GM18517 (cell line): ENCODE results near the gene ZNF467.

Experiments
- ATAC-seq: cut with Tn5 transposase; IDR thresholded peaks from one replicate; pipeline ENCODE4 v1.9.1; 2021; ENCODE audit warnings: mild to moderate bottlenecking, moderate library complexity; ENCODE audit not compliant: unreplicated experiment

ZNF467 gene, protein sequence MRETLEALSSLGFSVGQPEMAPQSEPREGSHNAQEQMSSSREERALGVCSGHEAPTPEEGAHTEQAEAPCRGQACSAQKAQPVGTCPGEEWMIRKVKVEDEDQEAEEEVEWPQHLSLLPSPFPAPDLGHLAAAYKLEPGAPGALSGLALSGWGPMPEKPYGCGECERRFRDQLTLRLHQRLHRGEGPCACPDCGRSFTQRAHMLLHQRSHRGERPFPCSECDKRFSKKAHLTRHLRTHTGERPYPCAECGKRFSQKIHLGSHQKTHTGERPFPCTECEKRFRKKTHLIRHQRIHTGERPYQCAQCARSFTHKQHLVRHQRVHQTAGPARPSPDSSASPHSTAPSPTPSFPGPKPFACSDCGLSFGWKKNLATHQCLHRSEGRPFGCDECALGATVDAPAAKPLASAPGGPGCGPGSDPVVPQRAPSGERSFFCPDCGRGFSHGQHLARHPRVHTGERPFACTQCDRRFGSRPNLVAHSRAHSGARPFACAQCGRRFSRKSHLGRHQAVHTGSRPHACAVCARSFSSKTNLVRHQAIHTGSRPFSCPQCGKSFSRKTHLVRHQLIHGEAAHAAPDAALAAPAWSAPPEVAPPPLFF

DNA sequence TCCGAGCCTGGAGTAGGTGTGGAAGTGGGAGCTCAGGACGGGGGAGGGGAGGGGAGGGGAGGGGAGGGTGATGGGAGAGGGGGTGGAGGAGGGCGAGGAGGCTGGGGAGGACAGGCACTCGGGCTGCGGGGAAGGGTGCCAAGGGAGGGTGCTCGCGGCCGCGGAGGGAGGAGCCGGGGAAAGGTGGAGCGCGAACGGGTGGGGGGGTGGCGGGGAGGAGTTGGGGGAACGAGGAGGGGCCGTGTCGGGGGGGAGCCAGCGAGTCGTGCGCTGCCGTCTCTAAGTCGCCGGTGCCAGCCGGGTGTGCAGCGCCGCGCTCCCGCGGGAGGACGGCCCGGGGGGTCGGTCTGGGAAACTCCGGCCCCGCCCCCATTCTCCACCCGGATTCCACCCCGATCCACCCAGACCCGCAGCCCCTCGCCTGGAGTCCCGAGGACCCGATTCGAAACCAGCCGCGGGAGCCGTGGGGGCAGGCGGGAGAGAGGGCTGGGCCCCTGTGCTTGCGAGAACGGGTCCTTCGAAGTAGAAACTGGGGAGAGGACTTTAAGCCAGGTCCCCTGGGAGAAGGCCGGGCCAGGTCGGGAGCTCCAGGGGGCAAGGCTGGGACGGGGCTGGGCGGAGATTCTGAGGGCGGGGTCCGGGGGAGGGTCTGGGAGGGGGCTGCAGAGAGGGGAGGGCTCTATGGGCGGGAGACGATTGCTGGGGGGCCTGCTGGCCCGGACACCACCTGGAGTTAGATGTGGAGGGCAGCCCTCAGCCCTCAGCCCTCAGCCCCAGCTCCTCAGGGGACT is at the start of gene ZNF467:
ZNF467 (minus strand) TSS at position 143 of the 791 bp plus-strand sequence. CDS start 2,556 bp downstream, outside the sequence.
- ATAC-seq: no peak

GRCh38 chr7:149822353-149822943 is 49.1 kb upstream of the ZNF467 start:
- no peak for ATAC-seq

- ATAC-seq: no peak
Observed at GRCh38 chr7:149821191-149822148, 48.1 kb upstream of the ZNF467 start.

- ATAC-seq: no peak
Observed at GRCh38 chr7:149820622-149821190, 47.3 kb upstream of the ZNF467 start.

GRCh38 chr7:149819961-149820340 is 46.6 kb upstream of the ZNF467 start:
- ATAC-seq: no peak

GRCh38 chr7:149819141-149819960 is 46.0 kb upstream of the ZNF467 start:
- no peak for ATAC-seq

- no peak for ATAC-seq
Observed at GRCh38 chr7:149818536-149818840, 45.1 kb upstream of the ZNF467 start.

DNA sequence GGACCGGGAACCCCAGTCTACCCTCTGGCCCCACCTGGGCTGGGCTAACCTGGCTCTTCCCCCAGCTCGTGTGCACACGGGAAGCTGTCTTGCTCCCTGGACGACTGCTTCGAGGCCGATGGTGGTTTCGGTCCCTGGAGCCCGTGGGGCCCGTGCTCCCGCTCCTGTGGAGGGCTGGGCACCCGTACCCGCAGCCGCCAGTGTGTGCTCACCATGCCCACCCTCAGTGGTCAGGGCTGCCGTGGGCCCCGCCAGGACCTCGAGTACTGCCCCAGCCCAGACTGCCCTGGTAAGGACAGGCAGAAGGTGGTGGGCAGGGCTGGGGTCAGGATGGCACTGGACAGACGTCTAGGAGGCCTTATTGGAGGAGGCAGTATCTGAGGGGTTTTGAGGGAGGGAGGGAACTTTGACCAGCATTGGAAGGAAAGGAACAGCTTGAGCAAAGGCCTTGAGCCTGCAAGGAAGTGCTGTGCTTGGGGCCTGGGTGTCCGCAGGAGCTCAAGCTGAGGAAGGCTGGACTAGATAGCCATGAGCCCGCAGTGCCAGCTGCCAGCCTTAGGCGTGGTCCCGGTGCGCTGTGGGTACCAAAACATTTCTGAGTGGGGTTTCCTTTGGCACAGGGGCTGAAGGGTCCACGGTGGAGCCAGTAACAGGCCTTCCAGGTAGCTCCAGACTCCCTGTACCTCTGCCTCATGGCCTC is 44.6 kb upstream of the ZNF467 start:
- no peak for ATAC-seq

DNA sequence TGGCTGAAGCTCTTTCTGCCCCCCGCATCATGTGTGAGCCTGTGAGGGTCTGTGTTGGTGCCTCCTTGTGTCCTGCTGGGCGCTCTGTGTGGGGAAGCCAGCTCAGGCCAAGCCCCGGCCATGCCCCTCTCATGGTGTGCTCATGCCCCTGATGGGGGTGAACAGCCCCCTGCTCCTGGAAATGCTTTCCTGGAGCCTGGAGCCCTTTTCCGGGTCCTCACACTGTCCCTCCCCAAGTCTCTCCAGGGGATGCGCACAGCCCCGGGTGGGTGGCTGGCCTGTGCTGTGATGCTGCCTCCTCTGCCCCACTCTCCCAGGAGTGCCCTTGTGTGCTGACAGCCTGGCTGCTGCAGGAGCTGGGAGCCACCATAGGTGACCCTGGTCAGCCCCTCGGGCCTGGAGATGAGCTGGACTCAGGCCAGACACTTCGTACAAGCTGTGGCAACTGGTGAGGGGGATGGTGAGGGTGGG is 43.9 kb upstream of the ZNF467 start:
- no peak for ATAC-seq

GRCh38 chr7:149816794-149817193 is 43.4 kb upstream of the ZNF467 start:
- ATAC-seq: no peak

- no peak for ATAC-seq
Observed at GRCh38 chr7:149816267-149816751, 42.9 kb upstream of the ZNF467 start.

- no peak for ATAC-seq
Observed at GRCh38 chr7:149815661-149816266, 42.4 kb upstream of the ZNF467 start.

DNA sequence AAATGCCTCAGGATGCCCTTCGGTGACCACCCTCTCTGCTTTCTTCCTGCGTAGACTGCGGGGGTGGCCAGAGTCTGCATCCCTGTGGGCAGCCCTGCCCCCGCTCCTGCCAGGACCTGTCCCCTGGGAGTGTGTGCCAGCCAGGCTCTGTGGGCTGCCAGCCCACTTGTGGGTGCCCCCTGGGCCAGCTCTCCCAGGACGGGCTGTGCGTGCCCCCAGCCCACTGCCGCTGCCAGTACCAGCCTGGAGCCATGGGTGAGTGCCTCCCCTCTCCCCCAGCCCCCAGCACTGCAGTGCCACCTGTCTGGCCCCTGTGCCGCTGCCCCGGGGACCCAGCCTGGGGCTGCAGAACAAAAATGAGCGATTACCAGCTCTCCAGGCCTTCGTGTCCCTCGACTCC is 41.7 kb upstream of the ZNF467 start:
- no peak for ATAC-seq

- ATAC-seq: no peak
Observed at GRCh38 chr7:149814494-149814893, 41.1 kb upstream of the ZNF467 start.

- ATAC-seq: no peak
Observed at GRCh38 chr7:149813254-149814035, 40.1 kb upstream of the ZNF467 start.

DNA sequence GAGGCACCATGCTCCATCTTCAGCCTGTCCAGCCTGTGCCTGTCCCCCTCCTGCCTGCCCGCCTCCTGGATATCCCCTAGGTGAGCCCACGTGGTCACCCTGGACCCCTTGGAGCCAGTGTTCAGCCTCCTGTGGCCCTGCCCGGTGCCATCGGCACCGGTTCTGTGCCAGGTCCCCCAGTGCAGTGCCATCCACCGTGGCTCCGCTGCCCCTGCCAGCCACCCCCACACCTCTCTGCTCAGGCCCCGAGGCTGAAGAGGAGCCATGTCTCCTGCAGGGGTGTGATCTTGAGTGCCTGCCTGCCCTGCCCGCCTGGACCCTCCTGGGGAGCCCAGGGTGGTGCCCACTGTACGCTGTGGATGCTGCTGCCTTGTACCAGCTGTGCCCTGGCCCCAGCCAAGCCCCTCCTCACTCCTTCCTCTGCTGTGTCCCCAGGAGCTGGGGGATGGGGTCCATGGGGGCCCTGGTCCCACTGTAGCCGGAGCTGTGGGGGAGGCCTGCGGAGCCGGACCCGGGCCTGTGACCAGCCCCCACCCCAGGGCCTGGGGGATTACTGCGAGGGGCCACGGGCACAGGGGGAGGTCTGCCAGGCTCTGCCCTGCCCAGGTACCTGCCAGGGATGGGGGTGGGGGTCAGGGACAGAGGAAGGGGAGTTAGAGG is 38.6 kb upstream of the ZNF467 start:
- ATAC-seq: no peak

GRCh38 chr7:149811221-149811620 is 37.8 kb upstream of the ZNF467 start:
- no peak for ATAC-seq
